CD4-positive, alpha-beta T cell (primary cell): Measurements from ENCODE around the gene SLC23A1. TPM values are rescaled to one million over a fixed set of nuclear protein-coding genes. Genes with fewer than 3 reads are reported as not detected.

Source experiments
- ATAC-seq: fragments of 200-7000 bp; cut with Tn5 transposase; one replicate; pipeline ENCODE4 v1.10.0; 2022; ENCODE audit warnings: mild to moderate bottlenecking; ENCODE audit not compliant: poor library complexity
- CTCF ChIA-PET: fragments of 350-600 bp; sonication (Branson Sonifier 250); formaldehyde crosslinking; loops from one replicate; lab custom pipeline; 2021; ENCODE audit warnings: antibody characterized with exemption, inconsistent platforms; lab: Charles Lee
- POLR2A ChIA-PET: fragments of 350-600 bp; sonication (Branson Sonifier 250); formaldehyde crosslinking; loops from one replicate; lab custom pipeline; 2021; ENCODE audit warnings: antibody characterized with exemption, inconsistent platforms; lab: Charles Lee
- DNase-seq, 14 experiments: peaks; one replicate each; pipeline ENCODE4 v3.0.0-alpha.2; 2013 to 2020; ENCODE audit warnings: mixed read lengths in 2 of 14
- H3K27ac ChIP-seq, 2 donors: one replicate each; pipeline versions ENCODE4 v1.5.1 to v1.7.0; 2013; ENCODE audit warnings: low read length in 2 of 2, low read depth in 1 of 2, mild to moderate bottlenecking in 1 of 2
- H3K27me3 ChIP-seq, 2 experiments: 1 replicate in 1 of 2; 2 replicates in 1 of 2; pipeline versions ENCODE4 v1.6.1 to v1.7.0; 2013; ENCODE audit warnings: low read length in 2 of 2, control low read depth in 1 of 2, mild to moderate bottlenecking in 1 of 2, moderate library complexity in 1 of 2; ENCODE audit not compliant: insufficient read depth in 2 of 2, control insufficient read depth in 1 of 2
- H3K36me3 ChIP-seq: one replicate; pipeline ENCODE4 v1.6.1; 2013; ENCODE audit warnings: low read length, control low read depth; ENCODE audit not compliant: insufficient read depth
- H3K4me1 ChIP-seq: one replicate; pipeline ENCODE4 v1.6.1; 2013; ENCODE audit warnings: low read length, control low read depth; ENCODE audit not compliant: insufficient read depth
- H3K4me3 ChIP-seq: one replicate; pipeline ENCODE4 v1.5.1; 2013; ENCODE audit warnings: mild to moderate bottlenecking, low read length, moderate library complexity
- H3K9me3 ChIP-seq, 2 experiments: 1 replicate in 1 of 2; 2 replicates in 1 of 2; pipeline versions ENCODE4 v1.6.1 to v1.7.0; 2013; ENCODE audit warnings: low read length in 2 of 2, mild to moderate bottlenecking in 2 of 2, control low read depth in 1 of 2, moderate library complexity in 1 of 2; ENCODE audit not compliant: control insufficient read depth in 1 of 2, insufficient read depth in 1 of 2
- H3K27ac Mint-ChIP-seq: one replicate; pipeline ENCODE4 v1.8.0; 2020; ENCODE audit warnings: mixed read lengths
- H3K27me3 Mint-ChIP-seq: one replicate; pipeline ENCODE4 v1.8.0; 2021; ENCODE audit warnings: mixed read lengths
- H3K36me3 Mint-ChIP-seq: one replicate; pipeline ENCODE4 v1.8.0; 2021; ENCODE audit warnings: low read depth, mixed read lengths
- H3K4me1 Mint-ChIP-seq: one replicate; pipeline ENCODE4 v1.8.0; 2021; ENCODE audit warnings: low read depth, mixed read lengths
- H3K4me3 Mint-ChIP-seq: one replicate; pipeline ENCODE4 v1.8.0; 2020; ENCODE audit warnings: mild to moderate bottlenecking, mixed read lengths
- H3K9me3 Mint-ChIP-seq: one replicate; pipeline ENCODE4 v1.8.0; 2020; ENCODE audit warnings: mixed read lengths
- CTCF ChIP-seq: fragments of 200-600 bp; IDR thresholded peaks from one replicate; pipeline ENCODE4 v1.8.0; 2022; ENCODE audit warnings: antibody characterized with exemption, mild to moderate bottlenecking
- intact Hi-C, 2 experiments: fragments of 100-400 bp; cut with DNase I in 1 of 2; cut with micrococcal nuclease in 1 of 2; formaldehyde crosslinking; loops; one replicate each; pipeline versions ENCODE4 v1.15.1 to v1.9.0; 2023 to 2025; cut with DNase I, micrococcal nuclease
- total RNA-seq, 174 experiments: library from RNA in 2 of 174; stranded (reverse) in 2 of 174; gene quantifications; one replicate each; pipeline ENCODE4 v1.2.3 and lab custom pipeline; 2021 to 2026

Gene SLC23A1
- total RNA-seq, 2 experiments from 2014 or later: not detected

- H3K36me3 ChIP-seq: peaks cover 5% of the 10 kb centered on the region
- H3K9me3 ChIP-seq: no peaks in the 10 kb centered on the region
- ChIA-PET CTCF (interaction anchor here (1.3 to 1.6 kb wide), 2 partner anchors 8 to 103 kb away, joined by 4 read pairs; no protein-coding TSS in a partner anchor), POLR2A (interaction anchor here (0.7 to 1.7 kb wide), 5 partner anchors 11 to 73 kb away, joined by 3 to 6 read pairs (median 3); partner anchors contain the start of genes MZB1, SPATA24 and STING1)
- H3K4me1 ChIP-seq: peaks cover 19% of the 10 kb centered on the region
- H3K27ac ChIP-seq: no peak overlapping the region
- Mint-ChIP-seq H3K4me1 (peaks cover 23% of the 10 kb centered on the region), H3K9me3 (no peaks in the 10 kb centered on the region), H3K27me3 (no peaks in the 10 kb centered on the region), H3K4me3 (peak overlapping the region; percentile 27), H3K36me3 (peaks cover 21% of the 10 kb centered on the region), H3K27ac (no peak overlapping the region)
- no peak for TF ChIP-seq CTCF
- ATAC-seq (peak; percentile 82), DNase-seq (peak in 2 of 14 experiments; percentile 28 to 31)
- H3K4me3 ChIP-seq: no peak overlapping the region
- intact Hi-C loops: no loop called here
- no peaks in the 10 kb centered on the region for H3K27me3 ChIP-seq
Measured at GRCh38 chr5:139414581-139415130, 31.6 kb upstream of the SLC23A1 start.

GRCh38 chr5:139413963-139414362, 30.9 kb upstream of the SLC23A1 start:
- DNase-seq: no peak
- no peak overlapping the region for H3K4me3 ChIP-seq
- intact Hi-C loops: no loop called here
- H3K4me1 ChIP-seq: peaks cover 19% of the 10 kb centered on the region
- Mint-ChIP-seq H3K9me3 (no peaks in the 10 kb centered on the region), H3K27me3 (no peaks in the 10 kb centered on the region), H3K4me1 (peaks cover 23% of the 10 kb centered on the region), H3K36me3 (peaks cover 15% of the 10 kb centered on the region), H3K27ac (no peak overlapping the region), H3K4me3 (no peak overlapping the region)
- ChIA-PET CTCF (interaction anchor here (1.6 kb wide), 1 partner anchor 8 kb away, joined by 4 read pairs; no protein-coding TSS in a partner anchor), POLR2A (interaction anchor here (1.0 to 1.5 kb wide), 3 partner anchors 10 to 72 kb away, joined by 3 to 4 read pairs (median 3); partner anchors contain the start of gene SPATA24)
- H3K27ac ChIP-seq: no peak overlapping the region
- H3K36me3 ChIP-seq: peaks cover 4% of the 10 kb centered on the region
- no peak for ATAC-seq
- no peaks in the 10 kb centered on the region for H3K27me3 ChIP-seq
- no peak for TF ChIP-seq CTCF
- H3K9me3 ChIP-seq: no peaks in the 10 kb centered on the region

GRCh38 chr5:139413153-139413552, 30.1 kb upstream of the SLC23A1 start:
- CTCF ChIA-PET: interaction anchor here (1.6 kb wide), 1 partner anchor 9 kb away, joined by 4 read pairs; no protein-coding TSS in a partner anchor
- no peak for DNase-seq
- no peak overlapping the region for H3K4me3 Mint-ChIP-seq
- peaks cover 7% of the 10 kb centered on the region for H3K36me3 Mint-ChIP-seq
- no peaks in the 10 kb centered on the region for H3K36me3 ChIP-seq
- H3K27me3 ChIP-seq: no peaks in the 10 kb centered on the region
- peaks cover 23% of the 10 kb centered on the region for H3K4me1 Mint-ChIP-seq
- intact Hi-C loops: no loop called here
- no peaks in the 10 kb centered on the region for H3K9me3 Mint-ChIP-seq
- ATAC-seq: no peak
- H3K4me3 ChIP-seq: no peak overlapping the region
- peaks cover 19% of the 10 kb centered on the region for H3K4me1 ChIP-seq
- H3K9me3 ChIP-seq: no peaks in the 10 kb centered on the region
- POLR2A ChIA-PET: interaction anchor here (0.6 kb wide), 1 partner anchor 103 kb away, joined by 3 read pairs; no protein-coding TSS in a partner anchor
- no peak overlapping the region for H3K27ac ChIP-seq
- H3K27ac Mint-ChIP-seq: no peak overlapping the region
- no peaks in the 10 kb centered on the region for H3K27me3 Mint-ChIP-seq
- no peak for TF ChIP-seq CTCF
